Activated CD8-positive, alpha-beta T cell treated with anti-CD3 and anti-CD28 coated beads for 36 hours (primary cell): ENCODE measurements around the gene TRPC6. TPM values are rescaled to one million over a fixed set of nuclear protein-coding genes. Genes with fewer than 3 reads are reported as not detected.

Experiments used
- ATAC-seq: fragments of 200-7000 bp; cut with Tn5 transposase; one replicate; pipeline ENCODE4 v1.10.0; 2021; ENCODE audit warnings: mild to moderate bottlenecking, moderate library complexity
- CTCF ChIA-PET: fragments of 350-600 bp; sonication (Branson Sonifier 250); formaldehyde crosslinking; loops from one replicate; lab custom pipeline; 2021; ENCODE audit warnings: antibody characterized with exemption; lab: Charles Lee
- POLR2A ChIA-PET: fragments of 350-600 bp; sonication (Branson Sonifier 250); formaldehyde crosslinking; loops from one replicate; lab custom pipeline; 2021; ENCODE audit warnings: antibody characterized with exemption; lab: Charles Lee
- DNase-seq: peaks from one replicate; pipeline ENCODE4 v3.0.0-alpha.2; 2020
- H3K27ac Mint-ChIP-seq: one replicate; pipeline ENCODE4 v1.8.0; 2021; ENCODE audit warnings: mild to moderate bottlenecking, mixed read lengths
- H3K27me3 Mint-ChIP-seq: one replicate; pipeline ENCODE4 v1.8.0; 2021; ENCODE audit warnings: mixed read lengths
- H3K36me3 Mint-ChIP-seq: one replicate; pipeline ENCODE4 v1.8.0; 2021; ENCODE audit warnings: low read depth, mixed read lengths
- H3K4me1 Mint-ChIP-seq: one replicate; pipeline ENCODE4 v1.8.0; 2021; ENCODE audit warnings: low read depth, mixed read lengths
- H3K4me3 Mint-ChIP-seq: one replicate; pipeline ENCODE4 v1.8.0; 2021; ENCODE audit warnings: mild to moderate bottlenecking, moderate library complexity, mixed read lengths
- H3K9me3 Mint-ChIP-seq: one replicate; pipeline ENCODE4 v1.8.0; 2021; ENCODE audit warnings: mixed read lengths
- CTCF ChIP-seq: fragments of 200-600 bp; IDR thresholded peaks from one replicate; pipeline ENCODE4 v1.8.0; 2022; ENCODE audit warnings: antibody characterized with exemption, mild to moderate bottlenecking
- intact Hi-C: fragments of 100-400 bp; cut with micrococcal nuclease; formaldehyde crosslinking; loops from one replicate; pipeline ENCODE4 v1.10.0; 2022
- microRNA-seq: library from miRNA; unstranded; fragments of <30 nt; microRNA quantifications from one replicate; pipeline ENCODE4 v1.2.0, GENCODE V29; 2022; ENCODE audit warnings: borderline microRNAs expressed, borderline replicate concordance
- total RNA-seq, 2 experiments: library from RNA; stranded (reverse); gene quantifications; one replicate each; pipeline ENCODE4 v1.2.3, GENCODE V29; 2021

The TRPC6 gene
- total RNA-seq, 2 experiments from 2014 or later: not detected

- Mint-ChIP-seq H3K27ac (no peak overlapping the region), H3K4me3 (no peak overlapping the region), H3K27me3 (no peaks in the 10 kb centered on the region), H3K4me1 (no peaks in the 10 kb centered on the region), H3K9me3 (peaks cover 19% of the 10 kb centered on the region), H3K36me3 (no peaks in the 10 kb centered on the region)
- ATAC-seq (no peak), DNase-seq (no peak)
- TF ChIP-seq CTCF: no peak
- POLR2A ChIA-PET: no interaction called here
- CTCF ChIA-PET: no interaction called here
- intact Hi-C loops: no loop called here
These were observed 153.9 kb downstream of the TRPC6 start for GRCh38 chr11:101429703-101430540.

DNA sequence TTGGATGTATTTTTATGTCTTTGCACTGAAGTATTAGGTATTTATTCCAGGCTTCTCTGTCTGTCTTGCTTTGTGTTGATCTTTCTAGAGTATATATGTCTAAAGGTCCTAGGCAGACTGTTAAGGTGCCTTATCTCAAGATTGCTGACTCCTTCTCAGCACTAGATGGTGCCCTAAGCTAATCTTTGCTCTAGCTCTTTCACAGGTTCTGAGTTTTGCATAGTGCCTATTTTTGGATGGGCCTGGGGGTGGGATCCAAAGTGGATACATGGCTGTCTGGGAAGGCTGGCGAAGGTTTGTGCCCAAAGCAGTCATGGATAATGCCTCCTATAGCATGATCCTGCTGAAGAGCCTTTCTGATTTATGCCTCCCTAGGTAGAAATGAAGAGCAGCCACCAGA, 154.9 kb downstream of the TRPC6 start:
- no peak for ATAC-seq
- Mint-ChIP-seq H3K27ac (no peak overlapping the region), H3K9me3 (peaks cover 19% of the 10 kb centered on the region), H3K36me3 (no peaks in the 10 kb centered on the region), H3K4me1 (no peaks in the 10 kb centered on the region), H3K27me3 (no peaks in the 10 kb centered on the region), H3K4me3 (no peak overlapping the region)
- POLR2A ChIA-PET: no interaction called here
- TF ChIP-seq CTCF: no peak
- intact Hi-C loops: no loop called here
- no peak for DNase-seq
- CTCF ChIA-PET: no interaction called here

GRCh38 chr11:101407324-101407723, 176.5 kb downstream of the TRPC6 start:
- no peaks in the 10 kb centered on the region for H3K36me3 Mint-ChIP-seq
- intact Hi-C loops: no loop called here
- CTCF ChIA-PET: no interaction called here

More at GRCh38 chr11:101407324-101407723, 176.5 kb downstream of the TRPC6 start:
- ATAC-seq: no peak
- POLR2A ChIA-PET: no interaction called here
- Mint-ChIP-seq H3K4me3 (no peak overlapping the region), H3K9me3 (peaks cover 4% of the 10 kb centered on the region), H3K27ac (no peak overlapping the region), H3K4me1 (no peaks in the 10 kb centered on the region), H3K27me3 (no peaks in the 10 kb centered on the region)
- no peak for DNase-seq
- no peak for TF ChIP-seq CTCF

Small RNAs within 50 kb of the gene (microRNA-seq; reads per million reads assigned to microRNA genes)
- not detected for gene MIR3920
